Measurements from ENCODE around the gene NEUROG3. TPM values are rescaled to one million over a fixed set of nuclear protein-coding genes. Genes with fewer than 3 reads are reported as not detected.
"Not testable (repeated sequence)": the region's sequence is repeated elsewhere in the genome, so short reads cannot be mapped to it uniquely, and the experiment has no call there.

NEUROG3 gene
- total RNA-seq, 4 donors from 2014 or later, result not detected

- Histone ChIP-seq H3K27me3 (peaks cover 0 to 11% (median 0%) of the 10 kb centered on the region in 3 donors), H3K4me3 (no peak overlapping the region), H3K36me3 (no peaks in the 10 kb centered on the region), H3K9me3 (peaks cover 0 to 11% (median 0%) of the 10 kb centered on the region in 3 donors), H3K4me1 (no peaks in the 10 kb centered on the region), H3K27ac (no peak overlapping the region)
- in situ Hi-C loops (cut with MboI; ENCODE audit: low sequenced_read_pairs in 4 of 4), result no loop called here
- intact Hi-C loops (cut with DNase I; ENCODE audit: low total_unique reads), result no loop called here
- no peak for TF ChIP-seq CTCF (IDR thresholded peaks at IDR 0.05 in 4 of 5, conservative IDR thresholded peaks at IDR 0.05 in 1 of 5)
- TF ChIP-seq POLR2A (IDR thresholded peaks at IDR 0.05), result no peak
- no peak for DNase-seq
- ATAC-seq, result no peak
These were observed 23.3 kb downstream of the NEUROG3 start for GRCh38 chr10:69549959-69550358.

DNA sequence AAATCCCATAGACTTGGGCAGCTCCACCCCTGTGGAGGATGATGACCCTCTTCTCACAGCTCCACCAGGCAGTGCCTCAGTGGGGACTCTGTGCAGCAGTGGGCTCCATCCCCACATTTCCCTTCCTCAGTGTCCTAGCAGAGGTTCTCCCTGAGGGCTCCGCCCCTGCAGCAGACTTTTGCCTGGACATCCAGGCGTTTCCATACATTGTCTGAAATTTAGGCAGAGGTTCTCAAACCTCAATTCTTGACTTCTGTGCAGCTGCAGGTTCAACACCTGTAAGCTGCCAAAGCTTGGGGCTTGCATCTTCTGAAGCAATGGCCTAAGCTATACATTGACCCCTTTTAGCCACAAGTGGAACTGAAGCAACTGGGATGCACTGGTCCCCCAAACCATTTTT, 31.8 kb downstream of the NEUROG3 start:
- in situ Hi-C loops (cut with MboI; ENCODE audit: low sequenced_read_pairs in 4 of 4), result no loop called here
- H3K36me3 ChIP-seq, result no peaks in the 10 kb centered on the region
- intact Hi-C loops (cut with DNase I; ENCODE audit: low total_unique reads), result no loop called here
- no peaks in the 10 kb centered on the region for H3K4me1 ChIP-seq
- no peak for DNase-seq
- no peak overlapping the region for H3K4me3 ChIP-seq
- TF ChIP-seq POLR2A (IDR thresholded peaks at IDR 0.05), result no peak
- TF ChIP-seq CTCF (IDR thresholded peaks at IDR 0.05 in 4 of 5, conservative IDR thresholded peaks at IDR 0.05 in 1 of 5), result no peak
- no peaks in the 10 kb centered on the region for H3K27me3 ChIP-seq
- no peak overlapping the region for H3K27ac ChIP-seq
- no peak for ATAC-seq
- no peaks in the 10 kb centered on the region for H3K9me3 ChIP-seq

DNA sequence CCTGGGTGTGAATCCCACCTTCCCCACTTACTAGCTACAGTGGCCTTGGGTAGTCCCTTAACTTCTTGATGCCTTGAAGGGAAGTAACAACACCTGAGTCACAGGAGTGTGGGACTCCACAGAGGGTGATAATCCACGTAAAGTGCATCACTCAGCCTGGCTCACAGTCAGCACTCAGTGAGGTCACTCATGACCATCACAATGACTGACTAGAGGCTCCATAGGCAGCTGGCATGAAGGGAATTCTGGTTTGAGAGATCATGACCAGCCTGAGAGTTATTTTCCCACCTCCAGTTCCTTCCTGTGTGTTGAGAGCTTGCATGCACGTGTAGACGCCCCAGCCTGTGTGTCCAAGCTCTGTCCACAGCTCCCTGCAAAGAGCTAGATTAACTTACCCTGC, 34.8 kb downstream of the NEUROG3 start:
- no peaks in the 10 kb centered on the region for H3K4me1 ChIP-seq
- TF ChIP-seq POLR2A (IDR thresholded peaks at IDR 0.05), result no peak
- no peak for TF ChIP-seq CTCF (IDR thresholded peaks at IDR 0.05 in 4 of 5, conservative IDR thresholded peaks at IDR 0.05 in 1 of 5)
- in situ Hi-C loops (cut with MboI; ENCODE audit: low sequenced_read_pairs in 4 of 4) (no loop called here), intact Hi-C loops (cut with DNase I; ENCODE audit: low total_unique reads) (no loop called here)
- H3K27me3 ChIP-seq, result no peaks in the 10 kb centered on the region
- H3K27ac ChIP-seq, result no peak overlapping the region
- no peaks in the 10 kb centered on the region for H3K9me3 ChIP-seq
- DNase-seq, result no peak
- ATAC-seq, result no peak
- H3K4me3 ChIP-seq, result no peak overlapping the region
- H3K36me3 ChIP-seq, result no peaks in the 10 kb centered on the region

- ATAC-seq, result no peak
- TF ChIP-seq POLR2A (IDR thresholded peaks at IDR 0.05) (no peak), CTCF (IDR thresholded peaks at IDR 0.05 in 4 of 5, conservative IDR thresholded peaks at IDR 0.05 in 1 of 5) (no peak)
- Histone ChIP-seq H3K4me3 (no peak overlapping the region), H3K27me3 (no peaks in the 10 kb centered on the region), H3K36me3 (no peaks in the 10 kb centered on the region), H3K9me3 (no peaks in the 10 kb centered on the region), H3K4me1 (no peaks in the 10 kb centered on the region), H3K27ac (no peak overlapping the region)
- in situ Hi-C loops (cut with MboI; ENCODE audit: low sequenced_read_pairs in 4 of 4) (no loop called here), intact Hi-C loops (cut with DNase I; ENCODE audit: low total_unique reads) (no loop called here)
- DNase-seq, result no peak
These were observed 35.8 kb downstream of the NEUROG3 start for GRCh38 chr10:69537449-69537848.

- H3K36me3 ChIP-seq; H3K27ac ChIP-seq; intact Hi-C loops (cut with DNase I; ENCODE audit: low total_unique reads); ATAC-seq; DNase-seq; H3K27me3 ChIP-seq; H3K4me3 ChIP-seq; in situ Hi-C loops (cut with MboI; ENCODE audit: low sequenced_read_pairs in 4 of 4); H3K9me3 ChIP-seq; H3K4me1 ChIP-seq: not testable (repeated sequence)
These were observed 36.7 kb downstream of the NEUROG3 start for GRCh38 chr10:69536521-69536920.
